Coronary artery (tissue), 2 donors: Measurements from ENCODE around the gene ASTL.
A peak's percentile ranks its signal among the peaks of the same experiment; 100 is the strongest.

ENCODE experiments used
- DNase-seq: peaks from one replicate; pipeline ENCODE4 v3.0.0-alpha.2; 2017; ENCODE audit warnings: low spot score
- H3K27ac ChIP-seq, 2 donors: fragments of 200-600 bp; sonication (generic); one replicate each; pipeline ENCODE4 v1.5.1; 2016 to 2019
- H3K4me3 ChIP-seq: fragments of 200-600 bp; sonication (generic); 2 replicates; pipeline ENCODE4 v1.5.1; 2016; ENCODE audit warnings: mild to moderate bottlenecking, moderate library complexity
- TF ChIP-seq, protein P1 (sequence below): fragments of 200-600 bp; sonication (generic); IDR thresholded peaks from one replicate; pipeline ENCODE4 v1.5.1; 2019; ENCODE audit warnings: antibody characterized with exemption

The ASTL gene

DNA sequence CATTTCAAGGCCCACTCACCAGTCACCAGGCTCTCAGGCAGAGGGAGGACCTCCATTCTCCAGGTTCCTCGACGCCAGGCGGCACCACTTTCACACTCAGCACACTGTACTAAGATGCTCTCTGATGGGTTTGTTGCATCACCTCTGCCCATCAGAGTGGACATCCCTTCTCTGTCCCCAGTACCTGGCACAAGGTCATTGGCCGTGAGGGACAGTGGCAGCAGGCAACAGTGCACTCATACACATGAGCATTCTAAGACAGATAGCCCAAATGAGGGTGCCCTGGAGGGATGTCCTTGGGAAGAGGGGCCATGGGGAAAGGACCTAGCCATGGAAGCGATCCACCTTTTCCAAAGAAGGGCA, 18.9 kb downstream of the ASTL start:
- H3K4me3 ChIP-seq, result no peak overlapping the region
- TF ChIP-seq, protein P1, sequence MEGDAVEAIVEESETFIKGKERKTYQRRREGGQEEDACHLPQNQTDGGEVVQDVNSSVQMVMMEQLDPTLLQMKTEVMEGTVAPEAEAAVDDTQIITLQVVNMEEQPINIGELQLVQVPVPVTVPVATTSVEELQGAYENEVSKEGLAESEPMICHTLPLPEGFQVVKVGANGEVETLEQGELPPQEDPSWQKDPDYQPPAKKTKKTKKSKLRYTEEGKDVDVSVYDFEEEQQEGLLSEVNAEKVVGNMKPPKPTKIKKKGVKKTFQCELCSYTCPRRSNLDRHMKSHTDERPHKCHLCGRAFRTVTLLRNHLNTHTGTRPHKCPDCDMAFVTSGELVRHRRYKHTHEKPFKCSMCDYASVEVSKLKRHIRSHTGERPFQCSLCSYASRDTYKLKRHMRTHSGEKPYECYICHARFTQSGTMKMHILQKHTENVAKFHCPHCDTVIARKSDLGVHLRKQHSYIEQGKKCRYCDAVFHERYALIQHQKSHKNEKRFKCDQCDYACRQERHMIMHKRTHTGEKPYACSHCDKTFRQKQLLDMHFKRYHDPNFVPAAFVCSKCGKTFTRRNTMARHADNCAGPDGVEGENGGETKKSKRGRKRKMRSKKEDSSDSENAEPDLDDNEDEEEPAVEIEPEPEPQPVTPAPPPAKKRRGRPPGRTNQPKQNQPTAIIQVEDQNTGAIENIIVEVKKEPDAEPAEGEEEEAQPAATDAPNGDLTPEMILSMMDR, result no peak
- no peak overlapping the region for H3K27ac ChIP-seq
- DNase-seq, result no peak

DNA sequence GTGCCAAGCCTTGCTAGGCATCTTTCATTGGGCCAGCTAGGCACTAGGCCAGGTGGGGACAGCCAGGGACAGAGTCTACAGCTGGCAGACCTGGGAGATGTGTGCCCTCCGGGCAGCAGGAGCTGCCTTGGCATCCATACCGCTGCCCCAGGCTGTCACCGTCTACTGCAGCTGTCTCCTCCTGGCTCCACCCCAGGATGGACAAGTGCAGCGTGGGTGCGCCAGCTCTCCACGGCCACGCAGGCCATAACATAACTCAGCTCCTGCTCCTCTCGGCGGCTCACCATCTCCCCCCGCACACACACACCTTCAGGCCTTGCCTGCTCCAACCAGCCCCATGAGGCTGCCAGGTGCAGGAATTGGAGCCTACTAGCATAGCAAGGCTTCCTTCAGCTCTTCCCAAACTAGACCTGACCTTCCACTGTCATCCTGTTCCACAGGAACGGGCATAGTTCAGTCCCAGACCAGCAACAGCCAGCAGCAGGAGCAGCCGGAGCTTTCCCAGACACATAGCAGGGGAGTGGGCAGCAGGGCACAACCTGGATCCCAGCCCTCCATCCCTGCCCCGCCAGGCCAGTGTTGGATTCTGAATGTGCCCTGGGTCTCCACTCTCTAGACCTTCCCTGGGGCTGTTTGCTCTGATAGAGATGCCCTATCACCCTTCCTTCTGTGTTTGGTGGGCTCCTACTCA, 19.5 kb downstream of the ASTL start:
- Histone ChIP-seq H3K27ac (no peak overlapping the region), H3K4me3 (no peak overlapping the region)
- TF ChIP-seq, protein P1, result no peak
- no peak for DNase-seq

DNA sequence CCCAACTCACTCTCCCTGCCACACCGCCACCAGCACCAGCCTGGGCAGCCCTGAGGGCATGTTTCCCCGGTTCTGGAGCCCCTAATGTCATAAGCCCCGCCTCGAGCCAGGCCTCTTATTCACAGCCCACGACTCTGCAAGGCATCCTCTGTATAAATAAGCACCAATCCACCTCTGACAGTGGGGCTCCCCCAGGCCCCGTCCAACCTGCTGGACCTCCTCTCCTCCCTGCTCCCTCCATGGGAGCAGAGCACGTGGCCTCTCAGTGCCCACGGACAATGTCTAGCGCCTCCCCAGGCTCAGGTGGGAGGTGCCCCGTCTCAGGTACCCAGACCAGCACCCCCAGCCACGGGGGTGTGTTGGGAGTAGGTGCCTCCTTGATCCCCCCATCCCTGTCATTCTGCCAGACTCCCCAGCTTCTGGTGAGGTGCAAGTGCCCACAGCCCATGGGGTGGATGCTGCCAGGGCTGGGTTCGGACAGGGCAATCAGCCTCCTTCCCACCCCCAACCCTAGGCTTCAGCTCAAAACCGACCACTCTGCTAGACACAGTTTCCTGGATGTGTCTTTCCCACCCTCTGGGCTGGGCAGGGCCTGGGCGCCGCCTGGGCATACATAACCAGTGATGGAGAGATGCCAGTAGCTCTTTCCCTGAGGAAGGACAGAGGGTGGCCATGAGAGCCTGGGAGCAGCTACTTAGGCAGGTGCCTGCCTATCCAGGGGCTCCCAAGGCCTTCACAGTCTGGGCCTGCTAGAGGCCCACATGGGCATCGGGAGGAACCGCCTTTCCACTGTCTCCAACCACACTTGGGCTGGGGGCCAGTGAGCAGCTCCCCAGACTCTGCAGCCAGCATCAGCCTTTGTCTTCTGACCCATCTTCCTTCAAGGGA, 20.4 kb downstream of the ASTL start:
- Histone ChIP-seq H3K27ac (no peak overlapping the region), H3K4me3 (no peak overlapping the region)
- no peak for DNase-seq
- TF ChIP-seq, protein P1, result no peak

DNA sequence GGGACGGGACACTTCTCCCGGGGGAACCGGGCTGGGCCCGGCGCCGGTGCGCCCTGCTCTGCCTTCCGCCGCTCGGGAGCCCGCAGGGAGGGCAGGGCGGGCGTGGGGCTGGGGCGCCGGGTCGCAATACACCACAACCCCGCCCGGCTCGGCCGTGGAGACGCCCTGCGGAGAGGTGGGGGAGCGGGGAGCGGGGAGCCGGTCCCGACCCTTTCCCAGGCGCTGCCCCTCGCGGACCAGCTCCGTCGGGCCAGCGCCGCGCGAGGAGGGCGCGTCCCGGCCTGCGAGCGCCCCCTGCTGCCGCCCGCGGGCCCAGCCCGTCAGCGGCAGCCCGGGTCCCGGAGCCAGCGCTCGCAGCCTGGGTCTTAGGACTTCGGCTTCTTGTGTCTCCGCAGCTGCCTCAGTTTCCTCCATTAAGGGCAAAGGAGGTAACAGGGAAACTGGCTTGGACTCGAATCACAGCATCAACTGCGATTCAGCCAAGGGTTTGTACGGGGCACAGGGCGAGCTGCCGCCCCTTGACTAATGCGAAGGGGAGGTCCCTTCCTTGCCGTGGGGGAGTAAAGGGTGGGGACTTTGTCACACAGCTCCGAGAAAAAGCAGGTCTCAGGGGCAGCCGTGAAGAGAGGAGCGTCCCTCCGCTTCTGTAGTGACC, 21.3 kb downstream of the ASTL start:
- Histone ChIP-seq H3K4me3 (peak overlapping the region; percentile 79), H3K27ac (peak overlapping the region in 1 of 2 donors; percentile 36)
- no peak for DNase-seq
- TF ChIP-seq, protein P1, result peak; percentile 93

DNA sequence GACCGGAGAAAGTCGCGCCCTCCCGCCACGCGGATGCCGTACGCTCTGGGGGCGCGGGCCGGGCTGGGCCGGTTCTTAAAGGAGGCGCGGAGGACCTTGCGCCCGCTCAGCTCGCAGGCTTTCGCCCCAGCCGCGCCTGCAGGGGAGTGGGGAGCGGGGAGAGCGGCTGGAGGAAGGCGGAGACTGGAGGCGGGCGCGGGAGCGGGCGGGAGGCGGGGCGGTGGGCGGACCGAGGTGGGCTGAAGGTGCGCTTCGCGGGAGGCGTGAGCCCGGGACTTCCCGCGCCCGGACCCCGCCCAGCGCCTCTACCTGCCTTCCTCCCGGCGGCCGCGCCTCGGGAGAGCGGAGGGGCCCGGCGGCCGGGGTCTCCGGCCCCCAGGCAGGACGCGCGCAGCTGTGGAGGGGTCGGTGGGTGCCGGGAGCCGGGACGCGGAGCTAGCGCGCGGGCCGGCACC, 21.9 kb downstream of the ASTL start, which contains the start of gene ADRA2B:
ADRA2B (minus strand) TSS at position 148 of the 455 bp plus-strand sequence. CDS start 422 bp downstream, outside the sequence.
- no peak for DNase-seq
- Histone ChIP-seq H3K4me3 (peak within 1 kb of the TSS; percentile 79), H3K27ac (peak within 1 kb of the TSS in 1 of 2 donors; percentile 36)
- TF ChIP-seq, protein P1, result no peak

DNA sequence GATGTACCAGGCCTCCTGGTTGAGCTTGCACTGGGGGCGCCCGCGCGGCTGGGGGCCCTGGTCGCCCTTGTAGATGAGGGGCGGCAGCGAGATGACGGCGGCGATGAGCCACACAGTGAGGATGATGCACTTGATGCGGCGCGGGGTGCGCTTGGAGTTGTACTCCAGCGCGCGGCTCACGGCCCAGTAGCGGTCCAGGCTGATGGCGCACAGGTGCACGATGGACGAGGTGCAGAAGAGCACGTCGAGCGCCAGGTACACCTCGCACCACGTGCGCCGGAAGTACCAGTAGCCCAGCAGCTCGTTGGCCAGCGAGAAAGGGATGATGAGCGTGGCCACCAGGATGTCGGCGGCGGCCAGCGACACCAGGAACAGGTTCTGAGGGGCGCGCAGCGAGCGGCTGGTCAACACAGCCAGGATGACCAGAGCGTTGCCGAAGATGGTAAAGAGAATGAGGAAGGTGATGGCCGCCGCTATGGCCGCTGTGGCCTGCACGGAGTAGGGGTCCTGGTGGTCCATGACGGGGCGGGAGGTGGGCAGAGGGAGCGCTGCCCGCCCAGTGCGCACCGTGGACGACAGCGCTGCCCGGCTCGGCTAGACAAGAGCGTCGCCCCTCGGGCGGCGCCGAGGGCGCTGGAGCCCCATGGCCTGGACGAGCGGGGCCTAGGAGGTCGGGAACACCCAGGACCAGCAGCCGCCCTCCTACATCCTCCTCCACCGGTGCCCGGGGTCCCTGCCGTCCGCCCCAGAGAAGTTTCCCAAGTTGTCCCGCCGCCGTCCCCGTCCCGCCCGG, 22.5 kb downstream of the ASTL start:
- TF ChIP-seq, protein P1, result no peak
- no peak for DNase-seq
- Histone ChIP-seq H3K27ac (peak overlapping the region in 1 of 2 donors; percentile 36), H3K4me3 (peak overlapping the region; percentile 79)
